Cardiac muscle cell (in vitro differentiated cells and primary cell): ENCODE results near the gene DMXL2. TPM values are rescaled to one million over a fixed set of nuclear protein-coding genes. Genes with fewer than 3 reads are reported as not detected.

ENCODE experiments used
- DNase-seq, 2 donors: peaks; one replicate each; pipeline versions ENCODE4 v3.0.0 to v3.0.0-alpha.2; 2010 to 2017; ENCODE audit warnings: low read depth in 1 of 2, low spot score in 1 of 2
- H3K27ac ChIP-seq: fragments of 200-600 bp; sonication (generic); 2 replicates; pipeline ENCODE4 v1.5.1; 2016
- H3K27me3 ChIP-seq: fragments of 200-600 bp; sonication (generic); 2 replicates; pipeline ENCODE4 v1.6.0; 2016; ENCODE audit warnings: control low read depth
- H3K36me3 ChIP-seq: fragments of 200-600 bp; sonication (generic); 2 replicates; pipeline ENCODE4 v1.5.1; 2016; ENCODE audit warnings: control low read depth
- H3K4me1 ChIP-seq: fragments of 200-600 bp; sonication (generic); 2 replicates; pipeline ENCODE4 v1.8.1; 2017; ENCODE audit warnings: low read depth, mild to moderate bottlenecking, mixed run types
- H3K4me3 ChIP-seq: fragments of 200-600 bp; sonication (generic); 2 replicates; pipeline ENCODE4 v1.5.1; 2016; ENCODE audit warnings: mild to moderate bottlenecking
- H3K9me3 ChIP-seq: fragments of 200-600 bp; sonication (generic); 2 replicates; pipeline ENCODE4 v1.5.1; 2017; ENCODE audit warnings: low read depth, mild to moderate bottlenecking, control low read depth
- CTCF ChIP-seq: IDR thresholded peaks from 2 replicates; pipeline ENCODE4 v1.5.1; 2012; ENCODE audit warnings: low read depth, mild to moderate bottlenecking, low read length
- polyA plus RNA-seq: library from polyadenylated mRNA; unstranded; fragments of >200 nt; fragmentation: Nextera tagmentation; extraction: Ambion mirVana; gene quantifications from 2 replicates; pipeline ENCODE4 v1.2.1, GENCODE V29; 2016
- total RNA-seq: library from RNA; depleted of rRNA; stranded (reverse); fragments of >200 nt; gene quantifications from 2 replicates; pipeline ENCODE4 v1.2.3, GENCODE V29; 2016

The DMXL2 gene
- total RNA-seq, result 20.3 and 34.0 TPM in 2 replicates
- polyA plus RNA-seq, result 16.3 and 27.0 TPM in 2 replicates

- peak within 1 kb of the TSS; percentile 40 for H3K27ac ChIP-seq
- no peak for TF ChIP-seq CTCF
- no peaks in the 10 kb centered on the region for H3K36me3 ChIP-seq
- H3K9me3 ChIP-seq, result no peaks in the 10 kb centered on the region
- H3K27me3 ChIP-seq, result no peaks in the 10 kb centered on the region
- peak within 1 kb of the TSS; percentile 66 for H3K4me3 ChIP-seq
- DNase-seq, result peak; percentile 90 to 94
- H3K4me1 ChIP-seq, result peaks cover 14% of the 10 kb centered on the region
These were observed at the start of gene DMXL2 for GRCh38 chr15:51622604-51623370. TSS of gene DMXL2 (minus strand) at chr15:51622771. CDS start at chr15:51622545, 226 bp downstream.

GRCh38 chr15:51672155-51672687 is 49.6 kb upstream of the DMXL2 start:
- Histone ChIP-seq H3K4me3 (no peak overlapping the region), H3K36me3 (no peaks in the 10 kb centered on the region), H3K27ac (no peak overlapping the region), H3K4me1 (no peaks in the 10 kb centered on the region), H3K27me3 (no peaks in the 10 kb centered on the region), H3K9me3 (no peaks in the 10 kb centered on the region)
- TF ChIP-seq CTCF, result no peak
- DNase-seq, result no peak

- Histone ChIP-seq H3K36me3 (no peaks in the 10 kb centered on the region), H3K4me3 (no peak overlapping the region), H3K27me3 (peaks cover 4% of the 10 kb centered on the region), H3K4me1 (no peaks in the 10 kb centered on the region), H3K9me3 (no peaks in the 10 kb centered on the region), H3K27ac (no peak overlapping the region)
- no peak for TF ChIP-seq CTCF
- DNase-seq, result no peak
These were observed 46.8 kb upstream of the DMXL2 start for GRCh38 chr15:51669381-51669780.

- Histone ChIP-seq H3K27me3 (peaks cover 4% of the 10 kb centered on the region), H3K4me3 (no peak overlapping the region)
- DNase-seq, result no peak
These were observed 45.9 kb upstream of the DMXL2 start for GRCh38 chr15:51668446-51668845.

GRCh38 chr15:51667478-51667877 is 44.9 kb upstream of the DMXL2 start:
- no peak for DNase-seq
- Histone ChIP-seq H3K4me1 (no peaks in the 10 kb centered on the region), H3K27me3 (peaks cover 4% of the 10 kb centered on the region), H3K4me3 (no peak overlapping the region), H3K9me3 (no peaks in the 10 kb centered on the region), H3K36me3 (no peaks in the 10 kb centered on the region), H3K27ac (no peak overlapping the region)
- no peak for TF ChIP-seq CTCF

More at GRCh38 chr15:51668446-51668845, 45.9 kb upstream of the DMXL2 start:
- no peak for TF ChIP-seq CTCF
- Histone ChIP-seq H3K9me3 (no peaks in the 10 kb centered on the region), H3K27ac (no peak overlapping the region), H3K4me1 (no peaks in the 10 kb centered on the region), H3K36me3 (no peaks in the 10 kb centered on the region)
